DMS 273 treated with DMSO at 0.1 percent for 48 hours (cell line): ENCODE results near the gene KCNQ1OT1.

Experiments
- DNase-seq: peaks from one replicate; lab custom pipeline; 2025; lab: John Stamatoyannopoulos, UW

The KCNQ1OT1 gene

GRCh38 chr11:2594267-2594666 is 105.5 kb downstream of the KCNQ1OT1 start:
- DNase-seq, result no peak

- DNase-seq, result no peak
These were observed 106.3 kb downstream of the KCNQ1OT1 start for GRCh38 chr11:2593393-2593950.

GRCh38 chr11:2592559-2593392 is 107.0 kb downstream of the KCNQ1OT1 start:
- DNase-seq, result no peak

- no peak for DNase-seq
These were observed 108.0 kb downstream of the KCNQ1OT1 start for GRCh38 chr11:2591805-2592204.

GRCh38 chr11:2590965-2591754 is 108.6 kb downstream of the KCNQ1OT1 start:
- DNase-seq, result no peak

GRCh38 chr11:2590131-2590964 is 109.4 kb downstream of the KCNQ1OT1 start:
- DNase-seq, result no peak

- DNase-seq, result no peak
These were observed 110.3 kb downstream of the KCNQ1OT1 start for GRCh38 chr11:2589538-2589934.

- no peak for DNase-seq
These were observed 110.8 kb downstream of the KCNQ1OT1 start for GRCh38 chr11:2588809-2589537.

GRCh38 chr11:2587976-2588748 is 111.6 kb downstream of the KCNQ1OT1 start:
- no peak for DNase-seq

- DNase-seq, result no peak
These were observed 112.5 kb downstream of the KCNQ1OT1 start for GRCh38 chr11:2587132-2587930.

- no peak for DNase-seq
These were observed 113.0 kb downstream of the KCNQ1OT1 start for GRCh38 chr11:2586793-2587131.

- DNase-seq, result no peak
These were observed 113.6 kb downstream of the KCNQ1OT1 start for GRCh38 chr11:2586087-2586792.

- DNase-seq, result no peak
These were observed 114.2 kb downstream of the KCNQ1OT1 start for GRCh38 chr11:2585566-2586086.

GRCh38 chr11:2584812-2585565 is 114.8 kb downstream of the KCNQ1OT1 start:
- no peak for DNase-seq

- no peak for DNase-seq
These were observed 115.4 kb downstream of the KCNQ1OT1 start for GRCh38 chr11:2584434-2584811.

- DNase-seq, result no peak
These were observed 116.2 kb downstream of the KCNQ1OT1 start for GRCh38 chr11:2583605-2583958.

- no peak for DNase-seq
These were observed 116.7 kb downstream of the KCNQ1OT1 start for GRCh38 chr11:2582946-2583604.
